Fibroblast of upper back skin (primary cell): ENCODE results near the gene XAB2.

Source experiments
- DNase-seq: peaks from one replicate; pipeline ENCODE4 v3.0.0-alpha.2; 2013

Gene XAB2

DNA sequence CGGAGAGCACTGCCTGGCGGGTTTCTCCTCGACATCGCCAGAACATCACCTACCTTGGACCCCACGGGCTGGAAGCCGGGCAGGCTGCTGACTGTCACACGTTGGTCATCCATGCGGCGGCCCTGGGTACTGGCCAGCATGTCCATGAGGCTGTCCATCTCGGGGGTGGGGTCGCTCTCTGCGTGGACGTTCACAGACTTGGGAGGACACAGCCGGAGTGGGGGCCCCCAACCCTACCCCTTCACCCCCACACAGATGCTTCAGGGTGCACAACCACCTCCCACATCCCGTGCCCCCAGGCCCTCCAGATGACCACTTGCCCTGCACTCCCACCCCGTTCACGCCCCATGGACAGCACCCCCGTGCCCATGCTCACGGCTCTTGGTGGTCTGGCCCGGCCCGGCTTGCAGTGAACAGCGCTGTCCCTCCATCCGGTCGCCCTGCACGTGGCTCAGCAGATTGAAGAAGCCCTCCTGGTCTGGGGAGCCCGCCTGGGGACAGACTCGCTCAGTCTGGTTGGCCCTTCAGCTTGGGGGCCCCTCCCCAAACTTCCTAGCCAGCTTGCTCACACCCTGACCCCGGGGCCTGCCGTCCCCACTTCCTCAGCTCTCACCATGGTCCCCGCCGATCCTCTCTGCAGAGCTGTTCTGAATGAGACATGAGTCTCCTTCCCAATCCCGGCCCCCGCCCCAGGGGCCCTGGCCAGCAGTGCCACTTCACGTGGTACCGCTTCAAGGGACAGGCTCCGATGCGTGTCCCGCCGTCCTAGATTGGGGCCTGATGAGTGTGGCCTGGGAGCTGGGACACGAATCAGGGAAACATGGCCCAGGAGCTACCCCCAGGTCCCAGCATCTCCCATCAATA is 3.2 kb upstream of the XAB2 start:
- DNase-seq: no peak

DNA sequence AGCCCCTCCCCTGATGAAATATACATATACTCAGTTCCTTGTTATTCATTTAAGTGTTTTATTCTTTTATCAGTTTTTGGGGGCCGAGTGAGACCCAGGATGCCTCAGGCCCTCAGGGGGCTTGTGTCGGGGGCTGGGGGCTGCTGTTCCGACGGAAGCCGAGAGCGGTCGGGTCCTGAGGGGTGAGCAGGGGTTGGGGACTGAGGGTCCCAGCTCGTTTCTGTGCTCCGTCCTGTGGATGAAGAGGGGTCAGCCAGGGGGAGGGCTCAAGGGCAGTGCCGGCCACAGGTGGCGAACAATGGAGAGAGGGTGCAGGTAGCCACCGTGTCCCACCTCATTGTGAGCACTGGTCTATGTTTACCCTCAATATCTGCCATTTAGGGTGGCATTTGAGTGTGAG is 2.2 kb upstream of the XAB2 start:
- no peak for DNase-seq

GRCh38 chr19:7628589-7629311 is 595 bp downstream of the XAB2 start:
- no peak for DNase-seq

- DNase-seq: no peak
Measured at GRCh38 chr19:7627166-7627565, 2.2 kb downstream of the XAB2 start.

DNA sequence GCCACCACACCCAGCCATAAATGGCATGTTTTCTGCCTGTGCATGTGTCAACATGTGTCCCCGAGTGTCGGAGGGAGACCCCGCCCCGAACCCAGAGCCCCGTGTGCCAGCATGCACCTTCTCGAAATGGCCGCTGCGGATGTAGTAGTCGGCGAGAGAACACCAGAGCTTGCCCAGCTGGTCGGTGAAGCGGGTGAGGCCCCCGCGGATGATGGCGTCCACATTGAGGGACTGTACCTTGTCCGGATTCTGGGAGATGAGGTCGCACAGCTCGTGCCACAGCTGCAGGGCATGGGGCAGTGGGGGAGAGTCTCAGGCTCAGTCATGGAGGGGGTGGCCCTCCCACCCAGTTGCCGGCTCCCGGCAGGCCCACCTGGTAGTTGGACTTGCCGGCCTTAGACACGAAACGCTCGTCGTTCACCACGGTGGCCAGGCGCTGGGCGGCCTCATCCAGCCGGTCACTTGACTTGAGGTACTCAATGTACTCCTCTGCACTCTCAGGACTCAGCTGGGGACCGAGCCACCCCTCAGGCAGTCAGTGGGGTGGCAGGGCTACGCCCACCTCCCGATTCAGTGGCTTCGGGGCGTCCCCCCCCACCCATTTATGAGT is 3.5 kb downstream of the XAB2 start:
- DNase-seq: no peak

DNA sequence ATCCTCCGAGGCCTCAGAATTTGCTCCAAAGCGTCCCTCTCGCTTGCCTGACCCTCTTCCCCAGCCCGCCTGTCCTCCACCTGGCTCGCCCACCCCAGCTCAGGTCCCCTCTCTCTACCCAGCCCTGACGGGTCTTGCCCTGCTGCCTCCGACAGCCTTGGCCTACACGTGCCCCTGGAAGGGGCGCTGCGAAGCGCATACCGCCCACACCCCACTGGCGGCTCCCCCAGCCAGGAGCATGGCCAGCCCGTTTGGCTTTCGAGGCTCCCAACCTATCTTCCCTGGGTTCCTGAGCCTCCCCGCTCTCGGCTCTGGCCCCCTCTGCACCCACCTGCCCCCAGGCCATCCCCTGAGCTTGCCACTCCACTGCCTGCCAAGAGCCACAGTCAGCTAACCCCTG is 4.5 kb downstream of the XAB2 start:
- DNase-seq: no peak

DNA sequence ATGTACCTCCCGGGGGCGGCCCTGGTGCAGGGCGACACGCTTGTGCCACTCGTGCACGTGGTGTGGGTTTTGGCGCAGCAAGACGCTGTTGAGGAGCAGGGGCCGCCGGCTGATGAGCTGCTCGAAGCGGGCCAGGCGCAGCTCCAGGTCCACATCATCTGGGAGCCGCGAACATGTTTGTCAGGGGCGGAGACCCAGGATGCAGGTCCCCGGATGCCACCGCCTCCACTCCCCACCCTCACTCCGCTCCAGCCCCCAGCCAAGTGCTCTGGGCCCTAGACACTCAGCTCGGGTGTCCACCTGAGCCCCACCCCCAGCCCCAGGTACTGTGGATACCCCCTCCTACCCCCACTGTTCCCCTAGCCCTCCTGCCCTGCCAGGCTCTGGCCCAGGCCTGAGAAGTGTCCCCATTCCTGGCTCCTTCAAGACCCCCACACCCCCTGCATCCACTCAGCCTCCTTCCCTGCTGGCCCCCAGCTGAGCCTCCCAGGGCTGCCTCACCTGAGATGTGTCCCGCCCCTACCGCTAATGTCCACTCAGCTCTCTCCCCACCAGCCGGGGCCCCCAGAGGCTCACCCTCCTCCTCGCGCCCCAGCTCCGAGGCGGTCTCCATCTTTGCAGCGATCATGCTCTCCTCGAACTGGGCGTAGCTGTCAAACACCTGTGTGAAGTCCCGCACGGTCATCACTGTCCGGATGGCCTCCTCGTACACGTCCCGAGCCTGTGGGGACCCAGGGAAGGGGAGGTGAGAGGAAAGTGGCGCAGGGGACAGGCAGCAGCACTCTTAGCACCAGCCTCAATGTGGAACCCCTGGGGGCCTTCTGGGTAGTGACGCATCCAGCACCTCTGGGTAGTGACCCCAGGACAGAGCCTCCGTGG is 5.4 kb downstream of the XAB2 start:
- DNase-seq: no peak

DNA sequence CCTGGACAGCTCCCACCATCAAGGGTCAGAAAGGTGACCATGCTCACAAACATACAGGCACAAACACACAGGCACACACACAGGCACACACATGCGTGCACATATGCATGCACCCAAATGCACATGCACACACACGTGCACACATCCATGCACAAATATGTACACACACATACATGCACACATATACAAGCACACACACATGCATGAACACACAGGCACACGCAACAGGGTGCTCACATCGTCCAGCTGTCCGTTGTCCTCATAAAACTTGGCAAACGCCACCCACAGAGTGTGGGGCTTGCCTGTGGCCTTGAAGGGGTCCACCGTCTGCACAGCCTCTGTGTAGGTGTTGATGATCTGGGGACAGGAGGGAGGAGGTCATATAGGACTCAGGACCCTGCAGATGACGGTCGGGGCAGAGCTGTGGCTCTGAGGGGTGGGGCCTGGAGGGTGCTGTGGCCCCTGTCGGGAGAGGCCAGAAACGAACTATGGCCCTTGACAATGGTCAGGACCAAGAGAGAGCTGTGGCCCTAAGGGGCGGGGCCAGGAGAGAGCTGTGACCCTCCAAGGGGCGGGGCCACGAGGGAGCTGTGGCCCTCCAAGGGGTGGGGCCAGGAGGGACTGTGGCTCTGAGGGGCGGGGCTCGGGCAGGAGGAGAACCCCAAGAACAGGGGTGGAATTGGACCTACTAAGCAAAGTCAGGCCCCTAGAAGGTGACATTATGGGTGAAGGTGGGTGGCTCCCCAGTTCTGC is 6.2 kb downstream of the XAB2 start:
- no peak for DNase-seq

GRCh38 chr19:7620442-7621412 is 8.6 kb downstream of the XAB2 start:
- no peak for DNase-seq

DNA sequence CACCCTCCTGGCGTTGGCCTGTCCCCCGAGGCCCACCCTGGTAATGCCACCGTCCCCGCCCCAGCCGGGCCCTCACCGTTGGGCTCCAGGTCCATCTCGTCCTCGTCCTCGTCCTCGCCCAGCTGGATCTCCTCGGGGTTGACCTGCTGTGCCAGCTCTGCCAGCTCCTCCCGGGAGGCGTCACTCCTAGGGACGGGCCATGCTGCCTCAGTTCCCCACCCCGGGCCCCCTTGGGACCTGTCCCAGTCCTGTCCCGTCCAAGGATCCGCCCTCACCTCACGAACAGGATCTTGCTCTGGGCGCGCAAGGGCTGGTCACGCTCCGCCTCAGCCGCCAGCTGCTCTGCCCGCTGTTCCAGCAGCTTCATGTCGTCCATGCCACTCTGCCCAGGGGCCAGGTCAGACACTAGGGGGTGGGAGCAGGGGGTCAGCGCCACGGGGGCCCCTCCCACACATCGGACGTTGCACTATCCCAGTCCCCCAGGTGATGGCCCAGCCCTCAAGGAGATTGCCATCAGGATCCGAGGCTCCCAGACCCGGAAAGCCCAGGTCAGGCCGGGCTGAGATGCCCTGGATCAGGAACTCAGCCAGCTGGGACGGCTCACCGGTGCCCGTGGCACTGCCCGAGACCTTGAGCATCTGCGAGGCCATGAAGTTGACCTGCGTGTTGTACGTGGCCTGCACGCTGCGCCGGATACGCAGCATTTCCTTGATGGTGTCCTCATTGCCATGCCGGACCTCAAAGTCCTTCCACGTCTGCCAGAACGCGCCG is 9.5 kb downstream of the XAB2 start:
- DNase-seq: no peak

- no peak for DNase-seq
Measured at GRCh38 chr19:7618771-7619510, 10.4 kb downstream of the XAB2 start.

GRCh38 chr19:7618348-7618747 is 11.0 kb downstream of the XAB2 start:
- DNase-seq: no peak

DNA sequence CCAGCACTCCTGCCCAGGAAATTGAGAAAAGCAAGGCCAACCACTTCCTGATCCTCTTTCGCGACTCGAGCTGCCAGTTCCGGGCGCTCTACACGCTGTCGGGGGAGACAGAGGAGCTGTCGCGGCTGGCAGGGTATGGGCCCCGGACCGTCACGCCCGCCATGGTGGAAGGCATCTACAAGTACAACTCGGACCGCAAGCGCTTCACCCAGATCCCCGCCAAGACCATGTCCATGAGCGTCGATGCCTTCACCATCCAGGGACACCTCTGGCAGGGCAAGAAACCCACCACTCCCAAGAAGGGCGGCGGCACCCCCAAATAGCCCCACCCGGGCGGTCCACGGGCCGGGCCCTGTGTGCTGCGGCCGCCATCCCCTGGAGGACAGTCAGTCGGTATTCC is 11.6 kb downstream of the XAB2 start:
- no peak for DNase-seq

- no peak for DNase-seq
Measured at GRCh38 chr19:7617172-7617571, 12.2 kb downstream of the XAB2 start.

- DNase-seq: no peak
Measured at GRCh38 chr19:7614859-7615741, 14.2 kb downstream of the XAB2 start.

- no peak for DNase-seq
Measured at GRCh38 chr19:7612282-7613274, 16.8 kb downstream of the XAB2 start.
